Measurements from ENCODE around the gene TM2D3. TPM values are rescaled to one million over a fixed set of nuclear protein-coding genes. Genes with fewer than 3 reads are reported as not detected.

Gene TM2D3
- total and polyA plus RNA-seq, 2 experiments from 2014 or later = 26.2 to 36.6 TPM

DNA sequence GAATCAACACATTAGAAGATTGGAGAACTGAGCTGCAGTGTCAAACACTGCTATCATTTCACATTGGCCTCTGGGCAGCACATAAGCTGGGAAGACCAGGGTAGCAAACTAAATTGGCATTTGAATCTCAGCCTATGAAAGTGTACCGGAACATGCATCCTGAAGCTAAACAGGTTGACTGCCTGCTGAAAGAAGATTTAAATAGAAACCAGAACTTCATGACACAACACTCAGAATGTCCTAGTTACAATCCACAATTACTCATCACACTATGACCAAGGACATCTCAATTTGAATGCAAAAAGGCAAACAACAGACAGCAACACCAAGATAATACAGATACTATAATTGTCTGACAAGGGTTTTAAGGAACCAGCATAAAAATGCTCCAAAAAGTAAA is 26.2 kb downstream of the TM2D3 start:
- no peaks in the 10 kb centered on the region for H3F3A ChIP-seq (replicated peaks; ENCODE audit: low read depth)
- H3K27ac ChIP-seq (ENCODE audit: low read depth) = no peak overlapping the region
- no peaks in the 10 kb centered on the region for H3K9me2 ChIP-seq (ENCODE audit: insufficient read depth)
- DNase-seq (ENCODE audit: low spot score) = no peak
- no peaks in the 10 kb centered on the region; the same call in none of the 2 replicates for H3K4me1 ChIP-seq (ENCODE audit: insufficient read depth)
- Mint-ChIP-seq H3K4me3 (no peak overlapping the region), H3K27ac (no peak overlapping the region), H3K36me3 (ENCODE audit: low read depth) (peaks cover 22% of the 10 kb centered on the region), H3K27me3 (ENCODE audit: insufficient read depth, low read depth, poor library complexity) (no peaks in the 10 kb centered on the region), H3K4me1 (peaks cover 9% of the 10 kb centered on the region), H3K9me3 (peaks cover 21% of the 10 kb centered on the region)
- TF ChIP-seq POLR2AphosphoS5 (IDR thresholded peaks at IDR 0.05; ENCODE audit: low read depth) (no peak), ZNF114 (CRISPR knock-in tag; IDR thresholded peaks at IDR 0.05) (no peak), EZH2 (IDR thresholded peaks at IDR 0.05; ENCODE audit: low read depth, unreplicated experiment) (no peak), JUNB (IDR thresholded peaks at IDR 0.05; ENCODE audit: unreplicated experiment) (no peak), ZNF331 (CRISPR knock-in tag; IDR thresholded peaks at IDR 0.05; ENCODE audit: low read depth) (no peak), STAT1 (IDR thresholded peaks at IDR 0.05; ENCODE audit: unreplicated experiment) (no peak), EZH2phosphoT487 (IDR thresholded peaks at IDR 0.05; ENCODE audit: unreplicated experiment) (no peak), CREB1 (CRISPR knock-in tag; IDR thresholded peaks at IDR 0.05; ENCODE audit: low read depth) (no peak), NANOG (IDR thresholded peaks at IDR 0.05; ENCODE audit: borderline replicate concordance) (no peak)
- TF ChIP-seq, protein P1, sequence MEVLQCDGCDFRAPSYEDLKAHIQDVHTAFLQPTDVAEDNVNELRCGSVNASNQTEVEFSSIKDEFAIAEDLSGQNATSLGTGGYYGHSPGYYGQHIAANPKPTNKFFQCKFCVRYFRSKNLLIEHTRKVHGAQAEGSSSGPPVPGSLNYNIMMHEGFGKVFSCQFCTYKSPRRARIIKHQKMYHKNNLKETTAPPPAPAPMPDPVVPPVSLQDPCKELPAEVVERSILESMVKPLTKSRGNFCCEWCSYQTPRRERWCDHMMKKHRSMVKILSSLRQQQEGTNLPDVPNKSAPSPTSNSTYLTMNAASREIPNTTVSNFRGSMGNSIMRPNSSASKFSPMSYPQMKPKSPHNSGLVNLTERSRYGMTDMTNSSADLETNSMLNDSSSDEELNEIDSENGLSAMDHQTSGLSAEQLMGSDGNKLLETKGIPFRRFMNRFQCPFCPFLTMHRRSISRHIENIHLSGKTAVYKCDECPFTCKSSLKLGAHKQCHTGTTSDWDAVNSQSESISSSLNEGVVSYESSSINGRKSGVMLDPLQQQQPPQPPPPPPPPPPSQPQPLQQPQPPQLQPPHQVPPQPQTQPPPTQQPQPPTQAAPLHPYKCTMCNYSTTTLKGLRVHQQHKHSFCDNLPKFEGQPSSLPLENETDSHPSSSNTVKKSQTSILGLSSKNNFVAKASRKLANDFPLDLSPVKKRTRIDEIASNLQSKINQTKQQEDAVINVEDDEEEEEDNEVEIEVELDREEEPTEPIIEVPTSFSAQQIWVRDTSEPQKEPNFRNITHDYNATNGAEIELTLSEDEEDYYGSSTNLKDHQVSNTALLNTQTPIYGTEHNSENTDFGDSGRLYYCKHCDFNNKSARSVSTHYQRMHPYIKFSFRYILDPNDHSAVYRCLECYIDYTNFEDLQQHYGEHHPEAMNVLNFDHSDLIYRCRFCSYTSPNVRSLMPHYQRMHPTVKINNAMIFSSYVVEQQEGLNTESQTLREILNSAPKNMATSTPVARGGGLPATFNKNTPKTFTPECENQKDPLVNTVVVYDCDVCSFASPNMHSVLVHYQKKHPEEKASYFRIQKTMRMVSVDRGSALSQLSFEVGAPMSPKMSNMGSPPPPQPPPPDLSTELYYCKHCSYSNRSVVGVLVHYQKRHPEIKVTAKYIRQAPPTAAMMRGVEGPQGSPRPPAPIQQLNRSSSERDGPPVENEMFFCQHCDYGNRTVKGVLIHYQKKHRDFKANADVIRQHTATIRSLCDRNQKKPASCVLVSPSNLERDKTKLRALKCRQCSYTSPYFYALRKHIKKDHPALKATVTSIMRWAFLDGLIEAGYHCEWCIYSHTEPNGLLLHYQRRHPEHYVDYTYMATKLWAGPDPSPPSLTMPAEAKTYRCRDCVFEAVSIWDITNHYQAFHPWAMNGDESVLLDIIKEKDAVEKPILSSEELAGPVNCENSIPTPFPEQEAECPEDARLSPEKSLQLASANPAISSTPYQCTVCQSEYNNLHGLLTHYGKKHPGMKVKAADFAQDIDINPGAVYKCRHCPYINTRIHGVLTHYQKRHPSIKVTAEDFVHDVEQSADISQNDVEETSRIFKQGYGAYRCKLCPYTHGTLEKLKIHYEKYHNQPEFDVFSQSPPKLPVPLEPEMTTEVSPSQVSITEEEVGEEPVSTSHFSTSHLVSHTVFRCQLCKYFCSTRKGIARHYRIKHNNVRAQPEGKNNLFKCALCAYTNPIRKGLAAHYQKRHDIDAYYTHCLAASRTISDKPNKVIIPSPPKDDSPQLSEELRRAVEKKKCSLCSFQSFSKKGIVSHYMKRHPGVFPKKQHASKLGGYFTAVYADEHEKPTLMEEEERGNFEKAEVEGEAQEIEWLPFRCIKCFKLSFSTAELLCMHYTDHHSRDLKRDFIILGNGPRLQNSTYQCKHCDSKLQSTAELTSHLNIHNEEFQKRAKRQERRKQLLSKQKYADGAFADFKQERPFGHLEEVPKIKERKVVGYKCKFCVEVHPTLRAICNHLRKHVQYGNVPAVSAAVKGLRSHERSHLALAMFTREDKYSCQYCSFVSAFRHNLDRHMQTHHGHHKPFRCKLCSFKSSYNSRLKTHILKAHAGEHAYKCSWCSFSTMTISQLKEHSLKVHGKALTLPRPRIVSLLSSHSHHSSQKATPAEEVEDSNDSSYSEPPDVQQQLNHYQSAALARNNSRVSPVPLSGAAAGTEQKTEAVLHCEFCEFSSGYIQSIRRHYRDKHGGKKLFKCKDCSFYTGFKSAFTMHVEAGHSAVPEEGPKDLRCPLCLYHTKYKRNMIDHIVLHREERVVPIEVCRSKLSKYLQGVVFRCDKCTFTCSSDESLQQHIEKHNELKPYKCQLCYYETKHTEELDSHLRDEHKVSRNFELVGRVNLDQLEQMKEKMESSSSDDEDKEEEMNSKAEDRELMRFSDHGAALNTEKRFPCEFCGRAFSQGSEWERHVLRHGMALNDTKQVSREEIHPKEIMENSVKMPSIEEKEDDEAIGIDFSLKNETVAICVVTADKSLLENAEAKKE (CRISPR knock-in tag; IDR thresholded peaks at IDR 0.05) = no peak
- TF ChIP-seq, protein P2, sequence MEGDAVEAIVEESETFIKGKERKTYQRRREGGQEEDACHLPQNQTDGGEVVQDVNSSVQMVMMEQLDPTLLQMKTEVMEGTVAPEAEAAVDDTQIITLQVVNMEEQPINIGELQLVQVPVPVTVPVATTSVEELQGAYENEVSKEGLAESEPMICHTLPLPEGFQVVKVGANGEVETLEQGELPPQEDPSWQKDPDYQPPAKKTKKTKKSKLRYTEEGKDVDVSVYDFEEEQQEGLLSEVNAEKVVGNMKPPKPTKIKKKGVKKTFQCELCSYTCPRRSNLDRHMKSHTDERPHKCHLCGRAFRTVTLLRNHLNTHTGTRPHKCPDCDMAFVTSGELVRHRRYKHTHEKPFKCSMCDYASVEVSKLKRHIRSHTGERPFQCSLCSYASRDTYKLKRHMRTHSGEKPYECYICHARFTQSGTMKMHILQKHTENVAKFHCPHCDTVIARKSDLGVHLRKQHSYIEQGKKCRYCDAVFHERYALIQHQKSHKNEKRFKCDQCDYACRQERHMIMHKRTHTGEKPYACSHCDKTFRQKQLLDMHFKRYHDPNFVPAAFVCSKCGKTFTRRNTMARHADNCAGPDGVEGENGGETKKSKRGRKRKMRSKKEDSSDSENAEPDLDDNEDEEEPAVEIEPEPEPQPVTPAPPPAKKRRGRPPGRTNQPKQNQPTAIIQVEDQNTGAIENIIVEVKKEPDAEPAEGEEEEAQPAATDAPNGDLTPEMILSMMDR (conservative IDR thresholded peaks at IDR 0.05; ENCODE audit: low read depth in 2 of 2) = no peak
- TF ChIP-seq, protein P3, sequence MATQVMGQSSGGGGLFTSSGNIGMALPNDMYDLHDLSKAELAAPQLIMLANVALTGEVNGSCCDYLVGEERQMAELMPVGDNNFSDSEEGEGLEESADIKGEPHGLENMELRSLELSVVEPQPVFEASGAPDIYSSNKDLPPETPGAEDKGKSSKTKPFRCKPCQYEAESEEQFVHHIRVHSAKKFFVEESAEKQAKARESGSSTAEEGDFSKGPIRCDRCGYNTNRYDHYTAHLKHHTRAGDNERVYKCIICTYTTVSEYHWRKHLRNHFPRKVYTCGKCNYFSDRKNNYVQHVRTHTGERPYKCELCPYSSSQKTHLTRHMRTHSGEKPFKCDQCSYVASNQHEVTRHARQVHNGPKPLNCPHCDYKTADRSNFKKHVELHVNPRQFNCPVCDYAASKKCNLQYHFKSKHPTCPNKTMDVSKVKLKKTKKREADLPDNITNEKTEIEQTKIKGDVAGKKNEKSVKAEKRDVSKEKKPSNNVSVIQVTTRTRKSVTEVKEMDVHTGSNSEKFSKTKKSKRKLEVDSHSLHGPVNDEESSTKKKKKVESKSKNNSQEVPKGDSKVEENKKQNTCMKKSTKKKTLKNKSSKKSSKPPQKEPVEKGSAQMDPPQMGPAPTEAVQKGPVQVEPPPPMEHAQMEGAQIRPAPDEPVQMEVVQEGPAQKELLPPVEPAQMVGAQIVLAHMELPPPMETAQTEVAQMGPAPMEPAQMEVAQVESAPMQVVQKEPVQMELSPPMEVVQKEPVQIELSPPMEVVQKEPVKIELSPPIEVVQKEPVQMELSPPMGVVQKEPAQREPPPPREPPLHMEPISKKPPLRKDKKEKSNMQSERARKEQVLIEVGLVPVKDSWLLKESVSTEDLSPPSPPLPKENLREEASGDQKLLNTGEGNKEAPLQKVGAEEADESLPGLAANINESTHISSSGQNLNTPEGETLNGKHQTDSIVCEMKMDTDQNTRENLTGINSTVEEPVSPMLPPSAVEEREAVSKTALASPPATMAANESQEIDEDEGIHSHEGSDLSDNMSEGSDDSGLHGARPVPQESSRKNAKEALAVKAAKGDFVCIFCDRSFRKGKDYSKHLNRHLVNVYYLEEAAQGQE (IDR thresholded peaks at IDR 0.05; ENCODE audit: unreplicated experiment) = no peak
- TF ChIP-seq, protein P4, sequence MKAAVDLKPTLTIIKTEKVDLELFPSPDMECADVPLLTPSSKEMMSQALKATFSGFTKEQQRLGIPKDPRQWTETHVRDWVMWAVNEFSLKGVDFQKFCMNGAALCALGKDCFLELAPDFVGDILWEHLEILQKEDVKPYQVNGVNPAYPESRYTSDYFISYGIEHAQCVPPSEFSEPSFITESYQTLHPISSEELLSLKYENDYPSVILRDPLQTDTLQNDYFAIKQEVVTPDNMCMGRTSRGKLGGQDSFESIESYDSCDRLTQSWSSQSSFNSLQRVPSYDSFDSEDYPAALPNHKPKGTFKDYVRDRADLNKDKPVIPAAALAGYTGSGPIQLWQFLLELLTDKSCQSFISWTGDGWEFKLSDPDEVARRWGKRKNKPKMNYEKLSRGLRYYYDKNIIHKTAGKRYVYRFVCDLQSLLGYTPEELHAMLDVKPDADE (IDR thresholded peaks at IDR 0.05) = no peak
- H3K4me3 ChIP-seq = no peak overlapping the region
- no peak for ATAC-seq
- H3K27me3 ChIP-seq (ENCODE audit: insufficient read depth) = no peaks in the 10 kb centered on the region
- no peaks in the 10 kb centered on the region for H3K79me2 ChIP-seq (replicated peaks; ENCODE audit: insufficient read depth)
- no peak overlapping the region for H2AFZ ChIP-seq
- no peak overlapping the region for H3K4me2 ChIP-seq
- no peaks in the 10 kb centered on the region for H3K36me3 ChIP-seq (ENCODE audit: insufficient read depth)
- H4K20me1 ChIP-seq (replicated peaks; ENCODE audit: insufficient read depth) = no peaks in the 10 kb centered on the region

Measured in GM23338 (cell line).